Measurements from ENCODE around the gene SLC8A2.

DNA sequence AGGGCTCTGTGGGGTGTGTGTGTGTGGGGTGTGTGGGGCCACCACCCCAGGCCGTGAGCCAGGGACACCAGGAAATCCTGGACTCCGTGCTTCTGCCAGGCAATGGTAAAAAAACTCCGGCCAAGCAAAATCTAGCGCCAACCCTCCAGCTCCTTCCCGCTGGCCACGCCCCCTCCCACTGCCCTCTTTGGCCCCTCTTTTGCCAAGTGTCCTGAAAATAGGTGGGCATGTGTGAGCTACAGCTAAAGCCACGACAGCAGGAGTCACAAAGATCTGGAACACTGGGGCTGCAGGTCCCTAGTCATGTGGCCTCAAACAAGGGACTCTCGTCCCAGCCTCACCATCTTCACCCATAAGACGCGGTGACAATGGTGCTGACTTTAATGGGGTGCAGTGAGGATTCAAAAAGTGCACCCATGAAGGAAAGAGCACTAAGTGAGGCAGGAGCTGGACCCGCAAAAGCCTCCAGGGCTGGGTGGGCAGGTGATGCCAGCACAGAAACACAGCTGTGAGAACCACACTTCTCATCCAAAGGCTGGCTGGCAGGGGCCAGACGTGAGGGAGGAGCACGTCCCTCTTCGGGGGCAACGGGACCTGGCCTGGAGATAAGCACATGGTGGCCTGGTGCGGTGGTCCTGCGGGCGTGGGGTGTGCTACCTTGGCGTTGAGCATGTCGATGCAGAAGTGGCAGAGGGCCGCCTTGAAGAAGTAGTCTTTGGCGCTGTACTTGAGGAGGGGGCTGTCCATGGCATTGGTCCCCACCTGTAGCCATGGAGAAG, 19.9 kb upstream of the SLC8A2 start:
- TF ChIP-seq, protein P1, sequence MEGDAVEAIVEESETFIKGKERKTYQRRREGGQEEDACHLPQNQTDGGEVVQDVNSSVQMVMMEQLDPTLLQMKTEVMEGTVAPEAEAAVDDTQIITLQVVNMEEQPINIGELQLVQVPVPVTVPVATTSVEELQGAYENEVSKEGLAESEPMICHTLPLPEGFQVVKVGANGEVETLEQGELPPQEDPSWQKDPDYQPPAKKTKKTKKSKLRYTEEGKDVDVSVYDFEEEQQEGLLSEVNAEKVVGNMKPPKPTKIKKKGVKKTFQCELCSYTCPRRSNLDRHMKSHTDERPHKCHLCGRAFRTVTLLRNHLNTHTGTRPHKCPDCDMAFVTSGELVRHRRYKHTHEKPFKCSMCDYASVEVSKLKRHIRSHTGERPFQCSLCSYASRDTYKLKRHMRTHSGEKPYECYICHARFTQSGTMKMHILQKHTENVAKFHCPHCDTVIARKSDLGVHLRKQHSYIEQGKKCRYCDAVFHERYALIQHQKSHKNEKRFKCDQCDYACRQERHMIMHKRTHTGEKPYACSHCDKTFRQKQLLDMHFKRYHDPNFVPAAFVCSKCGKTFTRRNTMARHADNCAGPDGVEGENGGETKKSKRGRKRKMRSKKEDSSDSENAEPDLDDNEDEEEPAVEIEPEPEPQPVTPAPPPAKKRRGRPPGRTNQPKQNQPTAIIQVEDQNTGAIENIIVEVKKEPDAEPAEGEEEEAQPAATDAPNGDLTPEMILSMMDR (optimal IDR thresholded peaks at IDR 0.05 in 1 of 3, IDR thresholded peaks at IDR 0.05 in 1 of 3, conservative IDR thresholded peaks at IDR 0.05 in 1 of 3; ENCODE audit: extremely low read depth in 1 of 3, insufficient read depth in 2 of 3, low read length in 3 of 3) = no peak
- TF ChIP-seq EZH2 (IDR thresholded peaks at IDR 0.05; ENCODE audit: low read length) = no peak
